Activated T-helper 2 cell treated with anti-CD3 and anti-CD28 coated beads, Interferon-gamma antibody, Interleukin-2, Interleukin-4, amounts not matched to agents 10 μg/mL and 5 μg/mL and 100 μg/mL, durations not matched to agents 14 hours and 24 hours and 36 hours (primary cell): ENCODE data around the gene ZNF300. TPM values are rescaled to one million over a fixed set of nuclear protein-coding genes. Genes with fewer than 3 reads are reported as not detected.

Experiments used
- DNase-seq: peaks from one replicate; pipeline ENCODE4 v3.0.0; 2021; ENCODE audit warnings: low spot score
- H3K27ac Mint-ChIP-seq: one replicate; pipeline ENCODE4 v1.8.0; 2021; ENCODE audit warnings: mixed read lengths
- H3K27me3 Mint-ChIP-seq: one replicate; pipeline ENCODE4 v1.8.0; 2021; ENCODE audit warnings: low read depth, mixed read lengths
- H3K36me3 Mint-ChIP-seq: one replicate; pipeline ENCODE4 v1.8.0; 2021; ENCODE audit warnings: low read depth, mixed read lengths
- H3K4me1 Mint-ChIP-seq: one replicate; pipeline ENCODE4 v1.8.0; 2021; ENCODE audit warnings: low read depth, mixed read lengths
- H3K4me3 Mint-ChIP-seq: one replicate; pipeline ENCODE4 v1.8.0; 2021; ENCODE audit warnings: low read depth, mild to moderate bottlenecking, moderate library complexity, mixed read lengths
- H3K9me3 Mint-ChIP-seq: one replicate; pipeline ENCODE4 v1.8.0; 2021; ENCODE audit warnings: mixed read lengths
- intact Hi-C: fragments of 100-400 bp; cut with micrococcal nuclease; formaldehyde crosslinking; loops from one replicate; pipeline ENCODE4 v1.15.1; 2023
- total RNA-seq: library from RNA; stranded (reverse); gene quantifications from 2 replicates; pipeline ENCODE4 v1.2.3, GENCODE V29; 2022

ZNF300 gene
- total RNA-seq, result 0.39 and 0.52 TPM in 2 replicates

DNA sequence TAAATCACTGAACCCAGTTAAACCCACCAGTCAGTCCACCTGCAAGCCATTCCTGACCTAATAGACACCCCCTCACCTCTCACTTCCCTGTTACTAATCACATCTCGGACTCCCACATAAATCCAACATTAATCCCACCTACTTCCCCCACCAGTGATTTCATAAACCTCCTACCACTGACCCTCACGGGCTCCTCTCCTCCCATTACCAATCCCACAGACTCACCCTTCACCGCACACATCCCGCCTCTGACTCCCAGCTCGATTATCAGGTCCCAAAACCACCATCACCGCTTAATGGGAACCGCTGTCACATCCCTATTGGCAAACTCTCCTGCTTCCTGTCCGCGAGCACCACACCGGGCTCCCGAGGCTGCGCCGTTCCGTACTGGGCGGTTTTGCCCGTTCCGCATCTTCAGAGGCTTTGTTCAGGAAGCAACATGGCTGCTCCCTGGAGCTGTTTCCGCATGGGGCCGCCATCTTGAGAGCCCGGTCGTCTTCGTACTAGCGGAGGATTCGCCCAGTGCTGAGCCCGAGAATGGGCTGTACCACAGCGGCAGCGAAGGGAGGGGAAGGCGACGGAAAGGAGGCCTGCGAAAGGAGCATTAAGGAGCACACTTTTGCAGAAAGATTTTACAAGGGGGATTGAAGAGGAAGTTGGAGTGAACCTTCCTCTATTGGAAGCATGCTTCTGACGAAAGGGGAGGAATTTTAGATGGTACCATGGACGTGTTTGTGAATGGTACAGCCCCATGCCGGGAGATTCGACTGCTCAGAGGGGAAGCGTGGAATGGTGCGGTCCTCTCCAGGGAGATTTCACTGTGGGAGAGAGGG is at the start of gene ZNF300:
ZNF300 (minus strand) TSS at position 502 of the 833 bp plus-strand sequence. CDS start 1,825 bp downstream, outside the sequence.
- Mint-ChIP-seq H3K9me3 (peaks cover 62% of the 10 kb centered on the region), H3K36me3 (peaks cover 8% of the 10 kb centered on the region), H3K4me3 (peak within 1 kb of the TSS; percentile 70), H3K4me1 (no peaks in the 10 kb centered on the region), H3K27ac (no peak within 1 kb of the TSS), H3K27me3 (no peaks in the 10 kb centered on the region)
- DNase-seq, result no peak
- intact Hi-C loops, result no loop called here

DNA sequence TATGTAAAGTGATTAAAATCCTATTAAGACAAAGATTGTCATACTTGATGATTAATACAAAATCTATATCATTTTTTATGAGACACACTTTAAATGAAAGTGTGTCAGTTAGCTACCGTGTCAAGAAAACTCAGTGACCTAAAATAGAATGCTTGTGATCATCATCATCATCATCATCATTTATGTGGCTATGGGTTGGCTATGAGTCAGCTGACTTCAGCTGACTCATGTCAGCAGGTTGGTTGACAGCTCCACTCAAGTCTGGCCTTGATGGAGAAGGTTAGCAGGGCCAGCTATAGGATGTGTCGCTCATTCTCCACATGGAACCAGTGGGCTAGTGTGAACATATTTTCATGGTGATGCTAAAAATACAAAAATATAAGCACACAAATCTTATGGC is 43.8 kb upstream of the ZNF300 start:
- H3K9me3 Mint-ChIP-seq, result peaks cover 83% of the 10 kb centered on the region
- no peaks in the 10 kb centered on the region for H3K4me1 Mint-ChIP-seq
- intact Hi-C loops, result no loop called here
- H3K36me3 Mint-ChIP-seq, result no peaks in the 10 kb centered on the region
- H3K4me3 Mint-ChIP-seq, result no peak overlapping the region
- no peak overlapping the region for H3K27ac Mint-ChIP-seq
- DNase-seq, result no peak
- H3K27me3 Mint-ChIP-seq, result no peaks in the 10 kb centered on the region

- Mint-ChIP-seq H3K27me3 (no peaks in the 10 kb centered on the region), H3K4me3 (no peak overlapping the region), H3K9me3 (peaks cover 76% of the 10 kb centered on the region), H3K4me1 (no peaks in the 10 kb centered on the region), H3K36me3 (no peaks in the 10 kb centered on the region), H3K27ac (no peak overlapping the region)
- intact Hi-C loops, result no loop called here
- no peak for DNase-seq
Measured at GRCh38 chr5:150946351-150946905, 41.6 kb upstream of the ZNF300 start.

- intact Hi-C loops, result no loop called here
- no peaks in the 10 kb centered on the region for H3K36me3 Mint-ChIP-seq
- H3K4me3 Mint-ChIP-seq, result no peak overlapping the region
- H3K9me3 Mint-ChIP-seq, result peaks cover 74% of the 10 kb centered on the region
- H3K27me3 Mint-ChIP-seq, result no peaks in the 10 kb centered on the region
- no peaks in the 10 kb centered on the region for H3K4me1 Mint-ChIP-seq
- H3K27ac Mint-ChIP-seq, result no peak overlapping the region
- no peak for DNase-seq
Measured at GRCh38 chr5:150945947-150946346, 41.2 kb upstream of the ZNF300 start.

GRCh38 chr5:150945486-150945885 is 40.7 kb upstream of the ZNF300 start:
- H3K27me3 Mint-ChIP-seq, result no peaks in the 10 kb centered on the region
- no peaks in the 10 kb centered on the region for H3K4me1 Mint-ChIP-seq
- no peak overlapping the region for H3K27ac Mint-ChIP-seq
- H3K4me3 Mint-ChIP-seq, result no peak overlapping the region
- DNase-seq, result no peak
- H3K36me3 Mint-ChIP-seq, result no peaks in the 10 kb centered on the region
- intact Hi-C loops, result no loop called here
- H3K9me3 Mint-ChIP-seq, result peaks cover 74% of the 10 kb centered on the region

DNA sequence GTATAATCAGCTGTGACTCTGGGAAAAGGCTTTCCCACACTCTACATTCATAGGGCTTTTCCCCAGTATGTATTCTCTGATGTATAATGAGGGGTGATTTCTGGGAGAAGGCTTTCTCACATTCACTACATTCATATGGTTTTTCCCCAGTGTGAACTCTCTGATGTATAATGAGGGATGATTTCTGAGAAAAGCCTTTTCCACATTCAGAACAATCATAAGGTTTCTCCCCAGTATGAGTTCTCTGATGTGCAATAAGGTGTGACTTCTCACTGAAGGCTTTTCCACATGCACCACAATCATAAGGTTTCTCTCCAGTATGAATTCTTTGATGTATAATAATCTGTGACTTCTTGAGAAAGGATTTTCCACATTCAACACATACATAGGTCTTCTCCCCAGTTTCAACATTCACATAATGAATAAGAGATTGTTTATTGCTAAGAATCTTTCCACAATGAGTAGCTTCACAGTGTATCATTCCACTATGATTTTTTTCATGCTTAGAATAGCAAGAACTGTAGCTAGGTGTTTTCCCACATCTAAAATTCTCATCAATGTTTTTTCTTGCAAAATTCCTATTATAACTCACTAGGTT is 26.7 kb upstream of the ZNF300 start:
- H3K9me3 Mint-ChIP-seq, result peaks cover 88% of the 10 kb centered on the region
- intact Hi-C loops, result no loop called here
- no peaks in the 10 kb centered on the region for H3K4me1 Mint-ChIP-seq
- no peaks in the 10 kb centered on the region for H3K36me3 Mint-ChIP-seq
- no peak for DNase-seq
- no peak overlapping the region for H3K27ac Mint-ChIP-seq
- no peaks in the 10 kb centered on the region for H3K27me3 Mint-ChIP-seq
- H3K4me3 Mint-ChIP-seq, result no peak overlapping the region

DNA sequence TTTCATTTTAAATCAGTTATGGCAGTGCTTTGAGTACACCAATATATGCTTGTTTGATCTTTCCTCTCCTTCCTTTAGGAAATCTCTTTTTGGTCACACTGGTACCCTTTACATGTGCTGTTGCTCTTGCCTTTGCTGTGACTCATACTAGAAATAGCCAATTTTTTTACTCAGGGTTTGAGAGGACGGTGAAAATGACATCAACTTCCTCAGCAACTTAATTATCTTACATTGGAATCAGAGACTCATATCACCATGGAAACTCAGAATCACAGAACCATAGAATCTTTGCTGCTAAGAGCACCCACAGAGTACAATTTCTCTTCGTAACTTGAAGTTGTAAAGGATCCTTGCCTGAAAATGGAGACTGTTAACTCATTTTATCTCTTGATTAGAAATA is 13.8 kb upstream of the ZNF300 start:
- Mint-ChIP-seq H3K36me3 (no peaks in the 10 kb centered on the region), H3K4me3 (no peak overlapping the region), H3K4me1 (no peaks in the 10 kb centered on the region), H3K27ac (no peak overlapping the region), H3K27me3 (no peaks in the 10 kb centered on the region), H3K9me3 (peaks cover 57% of the 10 kb centered on the region)
- intact Hi-C loops, result no loop called here
- no peak for DNase-seq

- intact Hi-C loops, result no loop called here
- no peaks in the 10 kb centered on the region for H3K27me3 Mint-ChIP-seq
- DNase-seq, result no peak
- H3K36me3 Mint-ChIP-seq, result no peaks in the 10 kb centered on the region
- H3K4me1 Mint-ChIP-seq, result no peaks in the 10 kb centered on the region
- peaks cover 55% of the 10 kb centered on the region for H3K9me3 Mint-ChIP-seq
- no peak overlapping the region for H3K27ac Mint-ChIP-seq
- no peak overlapping the region for H3K4me3 Mint-ChIP-seq
Measured at GRCh38 chr5:150912312-150912814, 7.6 kb upstream of the ZNF300 start.

DNA sequence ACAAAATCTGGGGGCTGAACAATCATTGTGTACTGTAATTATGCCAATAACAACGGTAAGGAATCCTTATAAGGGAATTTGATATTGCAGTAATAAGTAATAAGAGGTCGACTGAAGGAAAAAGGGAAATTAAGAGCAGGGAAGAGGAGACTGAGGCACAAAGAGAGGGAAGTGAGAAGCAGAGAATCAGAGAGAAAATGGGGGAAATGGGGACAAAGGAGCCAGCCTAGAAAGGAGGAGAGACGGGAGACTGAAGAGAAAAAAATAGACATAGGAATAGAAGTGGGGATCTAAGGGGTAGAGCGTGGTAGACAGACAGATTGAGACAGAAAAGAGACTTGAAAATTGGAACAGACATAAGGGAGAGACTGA is 518 bp upstream of the ZNF300 start:
- intact Hi-C loops, result no loop called here
- Mint-ChIP-seq H3K36me3 (peaks cover 8% of the 10 kb centered on the region), H3K27me3 (no peaks in the 10 kb centered on the region)

DNA sequence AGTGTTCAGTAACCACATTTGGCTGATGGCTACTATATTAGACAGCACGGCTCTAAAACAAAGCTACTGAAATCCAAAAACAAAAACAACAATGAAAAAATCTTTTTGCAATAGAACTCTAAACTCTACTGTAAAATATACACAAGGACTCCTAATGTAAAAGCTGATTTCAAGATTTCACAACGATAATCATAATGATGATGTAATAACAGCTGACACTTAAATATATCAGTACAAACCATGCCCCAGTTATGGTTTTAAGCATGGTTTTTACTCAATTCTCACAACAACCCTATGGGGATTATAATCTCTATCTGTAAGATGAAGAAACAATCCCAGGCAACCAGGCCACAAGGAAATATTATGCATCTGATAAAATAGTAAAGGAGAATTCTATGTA is 3.3 kb downstream of the ZNF300 start:
- H3K4me1 Mint-ChIP-seq, result no peaks in the 10 kb centered on the region
- DNase-seq, result no peak
- intact Hi-C loops, result no loop called here
- no peaks in the 10 kb centered on the region for H3K27me3 Mint-ChIP-seq
- no peak overlapping the region for H3K27ac Mint-ChIP-seq
- H3K36me3 Mint-ChIP-seq, result peaks cover 12% of the 10 kb centered on the region
- H3K4me3 Mint-ChIP-seq, result no peak overlapping the region
- H3K9me3 Mint-ChIP-seq, result peaks cover 77% of the 10 kb centered on the region

More for the DNA sequence above, 518 bp upstream of the ZNF300 start:
- H3K27ac Mint-ChIP-seq, result no peak overlapping the region
- H3K4me1 Mint-ChIP-seq, result no peaks in the 10 kb centered on the region
- peaks cover 62% of the 10 kb centered on the region for H3K9me3 Mint-ChIP-seq
- no peak for DNase-seq
- peak overlapping the region; percentile 70 for H3K4me3 Mint-ChIP-seq

GRCh38 chr5:150895431-150896428 is 9.1 kb downstream of the ZNF300 start:
- no peaks in the 10 kb centered on the region for H3K4me1 Mint-ChIP-seq
- intact Hi-C loops, result no loop called here
- H3K27me3 Mint-ChIP-seq, result no peaks in the 10 kb centered on the region
- H3K36me3 Mint-ChIP-seq, result peaks cover 8% of the 10 kb centered on the region
- peaks cover 87% of the 10 kb centered on the region for H3K9me3 Mint-ChIP-seq
- no peak overlapping the region for H3K4me3 Mint-ChIP-seq
- H3K27ac Mint-ChIP-seq, result no peak overlapping the region
- DNase-seq, result no peak

- intact Hi-C loops, result no loop called here
- Mint-ChIP-seq H3K4me1 (no peaks in the 10 kb centered on the region), H3K4me3 (no peak overlapping the region), H3K27me3 (no peaks in the 10 kb centered on the region), H3K9me3 (peaks cover 38% of the 10 kb centered on the region), H3K27ac (no peak overlapping the region), H3K36me3 (no peaks in the 10 kb centered on the region)
- no peak for DNase-seq
Measured at GRCh38 chr5:150879358-150879757, 25.4 kb downstream of the ZNF300 start.
